ENCODE results near the gene FANCB. TPM values are rescaled to one million over a fixed set of nuclear protein-coding genes. Genes with fewer than 3 reads are reported as not detected.

The FANCB gene
- total RNA-seq, 1 experiment from 2014 or later: 11.3 TPM

GRCh38 chrX:14915596-14915995, 42.7 kb upstream of the FANCB start:
- DNase-seq (ENCODE audit: low read depth, low spot score): no peak
- H3K9me3 ChIP-seq (ENCODE audit: control insufficient read depth in 1 of 2, insufficient read depth in 1 of 2, low read depth in 1 of 2, low read length in 2 of 2): no peaks in the 10 kb centered on the region
- RAD21 ChIA-PET (ENCODE audit: low non-redundant PET in 1 of 2, low total read pairs in 2 of 2, uncharacterized antibody in 2 of 2, unreplicated experiment in 2 of 2): no interaction called here

GRCh38 chrX:14913241-14913640, 40.4 kb upstream of the FANCB start:
- ChIA-PET RAD21 (ENCODE audit: low non-redundant PET in 1 of 2, low total read pairs in 2 of 2, uncharacterized antibody in 2 of 2, unreplicated experiment in 2 of 2) (no interaction called here), POLR2A (no interaction called here)
- no peaks in the 10 kb centered on the region; a peak in 1 of 4 replicates for H3K36me3 ChIP-seq (ENCODE audit: control insufficient read depth in 1 of 2, insufficient read depth in 2 of 2, low read length in 2 of 2)

More at GRCh38 chrX:14915596-14915995, 42.7 kb upstream of the FANCB start:
- Histone ChIP-seq H3K4me1 (ENCODE audit: control insufficient read depth in 1 of 2, insufficient read depth in 2 of 2, low read length in 2 of 2) (no peaks in the 10 kb centered on the region), H3K27me3 (ENCODE audit: insufficient read depth, low read length) (no peaks in the 10 kb centered on the region), H3K4me3 (replicated peaks in 1 of 2; ENCODE audit: low read depth in 1 of 2, low read length in 2 of 2) (no peak overlapping the region), H3K9me2 (ENCODE audit: insufficient read depth) (no peaks in the 10 kb centered on the region), H3K4me2 (ENCODE audit: low read length) (no peak overlapping the region), H2AFZ (ENCODE audit: low read depth, low read length, poor library complexity, severe bottlenecking) (no peak overlapping the region), H3K9ac (ENCODE audit: low read length) (no peak overlapping the region), H4K20me1 (ENCODE audit: insufficient read depth) (no peaks in the 10 kb centered on the region), H3K27ac (ENCODE audit: low read depth, low read length) (no peak overlapping the region), H3K79me2 (ENCODE audit: insufficient read depth, low read length) (no peaks in the 10 kb centered on the region), H3K36me3 (ENCODE audit: control insufficient read depth in 1 of 2, insufficient read depth in 2 of 2, low read length in 2 of 2) (no peaks in the 10 kb centered on the region; a peak in 1 of 4 replicates)
- no TSS peak for BruUV-seq (replicated peaks)
- CTCF ChIA-PET: no interaction called here
- POLR2A ChIA-PET: no interaction called here
- no peak for ATAC-seq
- intact Hi-C loops (cut with micrococcal nuclease): no loop called here
- TF ChIP-seq ZNF274 (IDR thresholded peaks at IDR 0.05; ENCODE audit: low read depth, low read length) (no peak), CEBPB (IDR thresholded peaks at IDR 0.05; ENCODE audit: low read depth) (no peak), YY1 (IDR thresholded peaks at IDR 0.05; ENCODE audit: extremely low read depth, insufficient replicate concordance, low read depth, low read length) (no peak), POLR2AphosphoS5 (IDR thresholded peaks at IDR 0.05; ENCODE audit: low read depth, low read length) (no peak), MAX (IDR thresholded peaks at IDR 0.05) (no peak), EGR1 (IDR thresholded peaks at IDR 0.05; ENCODE audit: low read depth) (no peak), ZFX (IDR thresholded peaks at IDR 0.05) (no peak), ATF3 (IDR thresholded peaks at IDR 0.05) (no peak), FOSL1 (IDR thresholded peaks at IDR 0.05; ENCODE audit: low read depth) (no peak), CBX3 (IDR thresholded peaks at IDR 0.05; ENCODE audit: low read depth) (no peak), EZH2 (IDR thresholded peaks at IDR 0.05) (no peak), SRF (IDR thresholded peaks at IDR 0.05; ENCODE audit: low read depth) (no peak), RAD21 (IDR thresholded peaks at IDR 0.05; ENCODE audit: low read depth) (no peak)

More at GRCh38 chrX:14913241-14913640, 40.4 kb upstream of the FANCB start:
- H3K27ac ChIP-seq (ENCODE audit: low read depth, low read length): no peak overlapping the region
- intact Hi-C loops (cut with micrococcal nuclease): no loop called here
- no peaks in the 10 kb centered on the region for H3K27me3 ChIP-seq (ENCODE audit: insufficient read depth, low read length)
- no peak overlapping the region for H3K9ac ChIP-seq (ENCODE audit: low read length)
- BruUV-seq (replicated peaks): no TSS peak
- H3K9me2 ChIP-seq (ENCODE audit: insufficient read depth): no peaks in the 10 kb centered on the region
- H2AFZ ChIP-seq (ENCODE audit: low read depth, low read length, poor library complexity, severe bottlenecking): no peak overlapping the region
- no peak for DNase-seq (ENCODE audit: low read depth, low spot score)
- no peaks in the 10 kb centered on the region for H4K20me1 ChIP-seq (ENCODE audit: insufficient read depth)
- H3K9me3 ChIP-seq (ENCODE audit: control insufficient read depth in 1 of 2, insufficient read depth in 1 of 2, low read depth in 1 of 2, low read length in 2 of 2): no peaks in the 10 kb centered on the region
- TF ChIP-seq EZH2phosphoT487 (IDR thresholded peaks at IDR 0.05; ENCODE audit: borderline replicate concordance) (no peak), REST (IDR thresholded peaks at IDR 0.05; ENCODE audit: low read depth) (no peak), FOSL1 (IDR thresholded peaks at IDR 0.05; ENCODE audit: low read depth) (no peak), POLR2AphosphoS5 (IDR thresholded peaks at IDR 0.05; ENCODE audit: low read depth, low read length) (no peak), TCF7L2 (IDR thresholded peaks at IDR 0.05; ENCODE audit: borderline replicate concordance, extremely low read depth, insufficient read depth, insufficient read length) (no peak)
- CTCF ChIA-PET: no interaction called here
- H3K79me2 ChIP-seq (ENCODE audit: insufficient read depth, low read length): no peaks in the 10 kb centered on the region
- H3K4me3 ChIP-seq (replicated peaks in 1 of 2; ENCODE audit: low read depth in 1 of 2, low read length in 2 of 2): no peak overlapping the region
- no peaks in the 10 kb centered on the region for H3K4me1 ChIP-seq (ENCODE audit: control insufficient read depth in 1 of 2, insufficient read depth in 2 of 2, low read length in 2 of 2)
- no peak overlapping the region for H3K4me2 ChIP-seq (ENCODE audit: low read length)
- no peak for ATAC-seq
